ENCODE data around the gene ST3GAL4.
"Not testable (repeated sequence)": the region's sequence is repeated elsewhere in the genome, so short reads cannot be mapped to it uniquely, and the experiment has no call there.

ST3GAL4 gene

DNA sequence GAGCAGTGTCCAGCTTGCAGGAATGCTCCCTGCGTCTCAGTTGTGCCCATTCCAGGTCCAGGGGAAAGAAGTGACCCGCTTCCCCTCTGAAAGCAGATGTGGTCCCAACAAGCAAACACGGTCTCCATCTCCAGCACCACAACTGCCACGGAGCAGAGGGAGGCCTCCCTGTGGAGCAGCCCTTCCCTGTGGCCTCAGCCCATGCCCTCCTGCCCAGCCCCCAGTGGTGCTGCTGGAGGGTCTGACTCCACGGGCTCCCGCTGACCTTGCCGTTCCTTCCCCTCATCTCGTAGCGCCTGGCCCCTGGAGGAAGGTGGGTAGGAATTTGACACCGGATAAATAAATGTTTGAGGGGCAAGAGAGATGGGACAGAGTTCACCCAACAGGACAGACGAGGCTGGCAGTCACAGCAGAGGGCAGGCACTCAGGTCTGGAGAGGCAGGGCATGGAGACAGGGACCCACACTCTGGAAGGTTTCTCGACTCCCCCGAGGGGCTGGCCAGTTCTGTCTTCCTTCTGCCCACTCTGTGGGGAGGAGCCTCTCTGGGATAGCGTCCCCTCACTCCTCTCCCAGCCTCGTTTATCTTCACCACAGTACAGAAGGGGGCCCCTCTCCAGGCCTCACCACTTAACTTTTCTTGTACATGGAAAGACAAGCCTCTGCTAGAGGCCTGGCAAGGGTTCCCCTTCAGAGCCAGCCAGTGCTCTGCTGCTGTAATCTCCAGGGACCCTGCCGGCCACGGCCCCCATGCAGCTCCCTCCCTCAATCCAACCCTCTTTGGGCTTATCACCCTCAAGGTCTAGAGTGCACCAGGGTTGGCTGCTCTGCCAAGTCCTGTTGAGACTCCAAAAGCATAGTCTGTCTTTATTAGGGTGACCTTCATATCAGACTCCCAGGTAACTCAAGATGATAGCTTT lies 7.5 kb upstream of the ST3GAL4 start:
- DNase-seq = no peak

GRCh38 chr11:126348806-126349582 lies 6.5 kb upstream of the ST3GAL4 start:
- no peak for DNase-seq

- DNase-seq = no peak
Observed at GRCh38 chr11:126350836-126351235, 4.7 kb upstream of the ST3GAL4 start.

GRCh38 chr11:126352163-126352562 lies 3.3 kb upstream of the ST3GAL4 start:
- DNase-seq = no peak

- DNase-seq = no peak
Observed at GRCh38 chr11:126352934-126353801, 2.3 kb upstream of the ST3GAL4 start.

DNA sequence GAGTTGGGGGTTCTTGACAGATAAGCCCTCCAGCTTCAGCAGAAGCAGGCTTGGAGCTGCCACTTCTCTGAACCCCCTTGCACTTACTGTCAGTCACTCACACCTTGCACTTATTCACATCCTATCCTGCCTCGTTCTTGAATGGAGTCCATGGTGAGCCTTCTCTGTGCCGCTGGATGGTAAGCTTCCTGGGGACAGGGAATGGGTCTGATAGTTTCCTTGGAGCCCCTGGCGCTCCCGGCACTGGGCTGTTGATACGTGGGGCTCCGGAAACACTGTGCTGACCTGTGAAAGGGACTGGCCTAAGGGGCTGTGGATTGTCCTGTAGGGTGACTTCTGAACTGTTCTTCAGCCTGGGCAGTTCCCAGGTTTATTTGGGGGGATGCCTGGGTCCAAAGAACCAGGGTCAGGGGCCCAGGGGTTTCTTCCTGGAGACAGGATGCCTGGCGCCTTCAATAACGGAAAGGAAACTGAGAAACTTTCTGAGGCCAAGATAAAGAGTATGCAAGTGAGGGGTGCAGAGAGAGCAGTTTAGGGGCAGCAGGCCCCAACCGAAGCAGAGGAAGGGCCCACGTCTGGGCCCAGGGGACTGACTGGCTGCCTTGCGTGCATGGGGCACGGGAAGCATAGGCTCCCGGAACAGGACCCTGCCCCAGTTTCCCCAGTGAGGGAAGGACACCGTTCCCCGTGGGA lies 709 bp upstream of the ST3GAL4 start:
- no peak for DNase-seq

DNA sequence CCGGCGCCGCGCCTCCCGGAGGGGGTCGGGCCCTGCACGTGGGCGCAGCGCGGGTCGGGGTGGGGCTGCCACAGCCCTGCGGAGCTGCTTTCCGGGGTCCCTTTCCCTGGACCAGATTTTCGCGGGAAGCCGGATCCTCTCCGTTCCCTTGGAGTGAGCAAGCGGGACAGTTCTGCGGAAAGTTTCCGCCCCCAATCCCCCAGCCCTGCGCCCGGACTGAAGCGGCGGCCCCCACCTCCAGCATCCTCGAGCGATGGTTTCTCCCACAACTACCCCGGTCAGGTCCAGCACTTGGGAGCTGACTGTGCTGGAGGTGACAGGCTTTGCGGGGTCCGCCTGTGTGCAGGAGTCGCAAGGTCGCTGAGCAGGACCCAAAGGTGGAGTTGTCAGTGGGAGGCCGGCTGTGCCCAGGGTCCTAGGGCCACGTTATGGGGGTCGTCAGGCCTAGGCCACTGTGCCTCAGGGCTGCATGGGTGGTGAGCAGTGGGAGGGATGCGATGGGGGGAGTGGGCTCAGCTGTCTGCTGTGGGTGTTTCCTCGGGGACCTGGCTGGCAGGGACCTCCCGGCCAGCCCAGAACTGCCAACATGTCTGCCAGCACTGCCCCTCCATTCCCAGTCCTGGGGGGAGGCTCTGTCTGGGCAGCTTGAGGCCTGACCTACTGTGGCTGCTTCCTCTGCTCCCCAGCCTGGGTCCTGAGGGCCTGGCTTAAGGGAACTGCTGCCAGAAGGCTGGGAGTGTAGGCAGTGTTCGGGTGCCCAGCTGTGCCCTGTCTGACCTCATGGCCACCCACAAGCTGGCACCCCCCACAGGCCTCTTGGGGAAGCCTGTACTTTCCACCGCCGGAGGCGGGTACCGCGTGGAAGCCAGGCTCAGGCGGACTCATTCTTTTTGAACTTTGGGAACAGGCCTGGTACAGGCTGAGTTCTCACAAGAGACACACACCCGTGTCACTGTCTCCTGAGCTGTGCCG lies 726 bp downstream of the ST3GAL4 start:
- no peak for DNase-seq

- DNase-seq = no peak
Observed at GRCh38 chr11:126357055-126357962, 1.8 kb downstream of the ST3GAL4 start.

DNA sequence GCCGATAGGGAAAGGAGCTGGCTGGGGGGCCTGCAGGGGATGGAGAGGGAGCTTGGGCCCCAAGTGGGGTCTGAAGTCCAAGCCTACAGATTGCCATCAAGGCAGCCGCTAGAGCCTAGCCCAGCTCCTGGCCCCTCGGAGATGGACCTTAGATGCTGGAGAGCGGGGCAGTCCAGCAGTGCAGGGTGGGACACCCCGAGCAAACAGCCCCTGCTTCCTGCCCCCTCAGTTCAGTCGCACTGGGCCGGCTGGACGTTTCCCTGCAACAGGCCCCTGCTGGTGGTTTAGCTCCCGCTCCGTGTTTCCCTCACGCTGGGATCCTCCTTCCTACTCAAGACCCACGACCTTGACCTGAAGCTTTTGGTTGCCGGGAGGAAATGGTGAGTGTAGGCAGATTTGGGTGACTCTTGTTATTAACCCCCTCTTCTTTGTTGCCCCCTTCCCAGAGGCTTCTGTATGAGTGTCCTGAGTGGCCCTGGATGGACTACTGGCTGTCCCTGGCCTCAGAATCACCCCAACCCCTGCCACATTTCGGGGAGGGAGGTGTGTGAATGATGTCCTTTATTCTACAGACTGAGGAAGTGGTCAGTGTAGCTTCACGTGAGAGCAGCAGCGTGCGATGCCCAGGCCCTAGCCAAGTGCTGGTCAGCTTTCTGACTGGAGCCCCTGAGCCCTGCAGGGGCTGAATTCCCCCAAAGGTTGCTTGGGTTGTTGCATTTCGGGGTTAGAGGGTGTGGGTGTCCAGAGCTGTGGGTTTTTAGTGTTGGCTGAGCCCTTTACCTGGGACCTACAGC lies 2.7 kb downstream of the ST3GAL4 start:
- no peak for DNase-seq

- DNase-seq = no peak
Observed at GRCh38 chr11:126358763-126359160, 3.3 kb downstream of the ST3GAL4 start.

- DNase-seq = no peak
Observed at GRCh38 chr11:126359431-126360048, 4.1 kb downstream of the ST3GAL4 start.

GRCh38 chr11:126360049-126360446 lies 4.6 kb downstream of the ST3GAL4 start:
- DNase-seq = no peak

GRCh38 chr11:126361400-126361799 lies 5.9 kb downstream of the ST3GAL4 start:
- no peak for DNase-seq

DNA sequence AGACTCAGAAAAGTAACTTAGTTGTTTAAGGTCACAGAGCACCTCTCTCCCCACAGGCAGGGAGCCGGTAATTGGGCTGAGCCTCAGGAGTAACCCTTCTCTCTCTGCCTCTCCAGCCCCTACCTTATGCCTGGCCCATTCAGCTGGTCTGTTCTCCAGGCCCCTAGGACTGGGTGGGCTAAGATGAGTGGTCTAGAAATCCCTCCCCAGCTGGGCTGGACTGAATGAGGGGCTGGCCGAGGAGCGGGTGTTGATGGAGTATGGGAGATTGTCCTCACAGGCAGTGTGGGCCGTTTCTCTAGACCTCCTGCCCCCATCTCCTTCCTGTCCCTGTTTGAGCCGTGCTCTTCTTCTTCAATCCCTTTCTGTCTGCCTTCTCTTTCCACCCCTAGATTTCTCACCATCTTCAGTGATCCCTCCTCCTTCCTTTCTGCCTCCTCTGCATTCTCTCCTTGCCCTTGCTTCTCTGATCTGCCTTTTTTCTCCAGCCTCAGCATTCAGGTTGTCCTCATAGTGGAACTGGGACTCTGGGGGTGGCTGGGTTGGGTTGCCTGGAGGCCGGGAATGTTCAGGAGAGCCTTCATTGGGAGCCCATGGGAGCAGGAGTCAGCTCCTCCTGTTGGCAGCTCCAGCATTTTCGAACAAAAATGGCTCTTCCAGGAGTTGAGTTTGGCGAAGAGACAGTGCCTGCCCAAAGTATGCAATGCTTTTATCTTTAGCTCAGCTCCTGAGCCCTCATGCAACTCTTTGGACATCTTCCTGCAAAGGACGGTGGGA lies 7.6 kb downstream of the ST3GAL4 start:
- DNase-seq = no peak

GRCh38 chr11:126363706-126364248 lies 8.3 kb downstream of the ST3GAL4 start:
- DNase-seq = no peak

GRCh38 chr11:126364735-126365134 lies 9.2 kb downstream of the ST3GAL4 start:
- DNase-seq = not testable (repeated sequence)

DNA sequence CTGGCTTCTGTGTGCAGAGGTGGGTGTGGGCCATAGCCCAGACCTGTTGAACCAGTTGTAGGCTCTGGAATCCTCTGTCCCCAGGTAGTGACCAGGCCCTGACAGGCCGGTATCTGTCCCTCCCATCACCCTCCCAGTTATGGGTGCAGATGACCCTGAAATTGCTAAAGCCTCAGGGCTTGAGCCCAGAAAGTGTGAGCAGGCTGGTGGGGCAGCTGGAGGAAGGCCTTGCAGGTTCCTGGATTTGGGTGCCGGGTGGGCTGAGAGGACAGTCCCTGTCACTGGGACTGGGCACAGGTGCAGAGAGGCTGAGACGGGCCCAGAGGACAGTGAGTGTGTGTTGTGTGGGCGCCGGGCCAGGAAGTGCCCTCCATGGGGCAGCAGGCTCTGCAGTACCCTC lies 10.0 kb downstream of the ST3GAL4 start:
- not testable (repeated sequence) for DNase-seq
